Astrocyte (in vitro differentiated cells and primary cell): ENCODE results near the gene MEPCE. TPM values are rescaled to one million over a fixed set of nuclear protein-coding genes. Genes with fewer than 3 reads are reported as not detected.

Source experiments
- DNase-seq: peaks from one replicate; pipeline ENCODE4 v3.0.0-alpha.2; 2010; ENCODE audit warnings: low read depth
- FAIRE-seq: peaks from 2 replicates; lab custom pipeline; 2011; peaks lifted over from hg19 to GRCh38; lab: Jason Lieb, UNC
- H2AFZ ChIP-seq: 2 replicates; pipeline ENCODE4 v1.6.0; 2012; ENCODE audit warnings: low read depth, low read length, inconsistent platforms
- H3K27ac ChIP-seq: 2 replicates; pipeline ENCODE4 v1.5.1; 2011; ENCODE audit warnings: low read depth, low read length, inconsistent platforms
- H3K27me3 ChIP-seq: 2 replicates; pipeline ENCODE4 v1.6.0; 2011; ENCODE audit warnings: low read length, inconsistent platforms; ENCODE audit not compliant: insufficient read depth
- H3K36me3 ChIP-seq: 2 replicates; pipeline ENCODE4 v1.5.1; 2011; ENCODE audit warnings: low read length, inconsistent platforms; ENCODE audit not compliant: insufficient read depth
- H3K4me1 ChIP-seq: 2 replicates; pipeline ENCODE4 v1.5.1; 2011; ENCODE audit warnings: low read length, inconsistent platforms; ENCODE audit not compliant: insufficient read depth
- H3K4me2 ChIP-seq: 2 replicates; pipeline ENCODE4 v1.6.0; 2012; ENCODE audit warnings: low read length, inconsistent platforms
- H3K4me3 ChIP-seq: 2 replicates; pipeline ENCODE4 v1.5.1; 2011; ENCODE audit warnings: low read depth, mild to moderate bottlenecking, low read length, inconsistent platforms; ENCODE audit not compliant: insufficient read depth
- H3K79me2 ChIP-seq: 2 replicates; pipeline ENCODE4 v1.6.0; 2012; ENCODE audit warnings: mild to moderate bottlenecking, low read length, inconsistent platforms; ENCODE audit not compliant: insufficient read depth
- H3K9ac ChIP-seq: 2 replicates; pipeline ENCODE4 v1.6.0; 2012; ENCODE audit warnings: mild to moderate bottlenecking, low read length, inconsistent platforms
- H3K9me3 ChIP-seq: 2 replicates; pipeline ENCODE4 v1.5.1; 2012; ENCODE audit warnings: low read depth, mild to moderate bottlenecking, low read length, inconsistent platforms; ENCODE audit not compliant: insufficient read depth
- H4K20me1 ChIP-seq: 2 replicates; pipeline ENCODE4 v1.6.0; 2012; ENCODE audit warnings: low read length, inconsistent platforms; ENCODE audit not compliant: insufficient read depth
- H3K27ac Mint-ChIP-seq: one replicate; pipeline ENCODE4 v1.8.0; 2021; ENCODE audit warnings: mild to moderate bottlenecking, mixed read lengths; ENCODE audit not compliant: unreplicated experiment
- H3K27me3 Mint-ChIP-seq: one replicate; pipeline ENCODE4 v1.8.0; 2021; ENCODE audit warnings: low read depth, mixed read lengths; ENCODE audit not compliant: unreplicated experiment
- H3K36me3 Mint-ChIP-seq: one replicate; pipeline ENCODE4 v1.8.0; 2021; ENCODE audit warnings: low read depth, mixed read lengths; ENCODE audit not compliant: unreplicated experiment
- H3K4me1 Mint-ChIP-seq: one replicate; pipeline ENCODE4 v1.8.0; 2021; ENCODE audit warnings: low read depth, mixed read lengths; ENCODE audit not compliant: unreplicated experiment
- H3K4me3 Mint-ChIP-seq: one replicate; pipeline ENCODE4 v1.8.0; 2021; ENCODE audit warnings: mild to moderate bottlenecking, moderate library complexity, mixed read lengths; ENCODE audit not compliant: unreplicated experiment
- H3K9me3 Mint-ChIP-seq: one replicate; pipeline ENCODE4 v1.8.0; 2021; ENCODE audit warnings: mild to moderate bottlenecking, mixed read lengths; ENCODE audit not compliant: unreplicated experiment
- CTCF ChIP-seq: IDR thresholded peaks from 2 replicates; pipeline ENCODE4 v1.5.1; 2011; ENCODE audit warnings: low read depth, mild to moderate bottlenecking, inconsistent platforms, low read length, moderate library complexity; ENCODE audit not compliant: insufficient read depth
- EZH2 ChIP-seq: IDR thresholded peaks from 2 replicates; pipeline ENCODE4 v1.6.1; 2012; ENCODE audit warnings: mild to moderate bottlenecking, low read length, inconsistent platforms; ENCODE audit not compliant: insufficient read depth
- total RNA-seq: library from RNA; stranded (reverse); gene quantifications from 2 replicates; pipeline ENCODE4 v1.2.1, GENCODE V29; 2021

Gene MEPCE
- total RNA-seq, 1 donor from 2014 or later: 20.2 TPM

GRCh38 chr7:100427762-100428198, 1.9 kb upstream of the MEPCE start:
- peaks cover 4% of the 10 kb centered on the region for H3K36me3 ChIP-seq
- H3K4me2 ChIP-seq: peak overlapping the region; percentile 87
- Mint-ChIP-seq H3K4me1 (peaks cover 11% of the 10 kb centered on the region), H3K9me3 (no peaks in the 10 kb centered on the region), H3K27me3 (no peaks in the 10 kb centered on the region), H3K36me3 (peaks cover 5% of the 10 kb centered on the region), H3K27ac (no peak overlapping the region), H3K4me3 (peak overlapping the region; percentile 96)
- no peak overlapping the region for H3K9ac ChIP-seq
- FAIRE-seq: no peak
- H3K27ac ChIP-seq: peak overlapping the region; percentile 98
- peaks cover 25% of the 10 kb centered on the region for H4K20me1 ChIP-seq
- peak overlapping the region; percentile 82 for H2AFZ ChIP-seq
- no peak for DNase-seq
- peak overlapping the region; percentile 81 for H3K4me3 ChIP-seq
- H3K9me3 ChIP-seq: no peaks in the 10 kb centered on the region
- peaks cover 31% of the 10 kb centered on the region for H3K79me2 ChIP-seq
- TF ChIP-seq CTCF (no peak), EZH2 (no peak)
- H3K27me3 ChIP-seq: no peaks in the 10 kb centered on the region
- H3K4me1 ChIP-seq: peaks cover 15% of the 10 kb centered on the region

GRCh38 chr7:100428199-100428966, 1.2 kb upstream of the MEPCE start, which contains the start of gene ZCWPW1:
Gene ZCWPW1 (minus strand): TSS chr7:100428703. CDS start chr7:100420649, 8,054 bp downstream.
- no peak for FAIRE-seq
- Histone ChIP-seq H3K79me2 (peaks cover 36% of the 10 kb centered on the region), H2AFZ (peak within 1 kb of the TSS; percentile 82), H3K4me3 (peak within 1 kb of the TSS; percentile 81), H3K4me1 (peaks cover 15% of the 10 kb centered on the region), H3K27ac (peak within 1 kb of the TSS; percentile 98), H4K20me1 (peaks cover 27% of the 10 kb centered on the region), H3K9me3 (no peaks in the 10 kb centered on the region), H3K36me3 (peaks cover 7% of the 10 kb centered on the region), H3K27me3 (no peaks in the 10 kb centered on the region), H3K9ac (peak within 1 kb of the TSS; percentile 96), H3K4me2 (peak within 1 kb of the TSS; percentile 87)
- peaks cover 5% of the 10 kb centered on the region for H3K36me3 Mint-ChIP-seq
- DNase-seq: peak; percentile 92
- peak within 1 kb of the TSS; percentile 96 for H3K4me3 Mint-ChIP-seq
- H3K27me3 Mint-ChIP-seq: no peaks in the 10 kb centered on the region
- H3K27ac Mint-ChIP-seq: peak within 1 kb of the TSS; percentile 100
- peaks cover 11% of the 10 kb centered on the region for H3K4me1 Mint-ChIP-seq
- H3K9me3 Mint-ChIP-seq: no peaks in the 10 kb centered on the region
- TF ChIP-seq CTCF (no peak), EZH2 (no peak)
